Osteocyte (in vitro differentiated cells): ENCODE results near the gene VARS2. TPM values are rescaled to one million over a fixed set of nuclear protein-coding genes. Genes with fewer than 3 reads are reported as not detected.
"Not testable (repeated sequence)": the region's sequence is repeated elsewhere in the genome, so short reads cannot be mapped to it uniquely, and the experiment has no call there.

Source experiments
- DNase-seq: peaks from one replicate; pipeline ENCODE4 v3.0.0; 2021; ENCODE audit warnings: mixed read lengths; ENCODE audit not compliant: unreplicated experiment; ENCODE audit errors: extremely low spot score
- H3K27ac Mint-ChIP-seq: one replicate; pipeline ENCODE4 v1.8.0; 2021; ENCODE audit warnings: mild to moderate bottlenecking, mixed read lengths; ENCODE audit not compliant: unreplicated experiment
- H3K27me3 Mint-ChIP-seq: one replicate; pipeline ENCODE4 v1.8.0; 2021; ENCODE audit warnings: mixed read lengths; ENCODE audit not compliant: unreplicated experiment
- H3K36me3 Mint-ChIP-seq: one replicate; pipeline ENCODE4 v1.8.0; 2021; ENCODE audit warnings: mixed read lengths; ENCODE audit not compliant: unreplicated experiment
- H3K4me1 Mint-ChIP-seq: one replicate; pipeline ENCODE4 v1.8.0; 2021; ENCODE audit warnings: mixed read lengths; ENCODE audit not compliant: unreplicated experiment
- H3K4me3 Mint-ChIP-seq: one replicate; pipeline ENCODE4 v1.8.0; 2021; ENCODE audit warnings: mild to moderate bottlenecking, moderate library complexity, mixed read lengths; ENCODE audit not compliant: unreplicated experiment
- H3K9me3 Mint-ChIP-seq: one replicate; pipeline ENCODE4 v1.8.0; 2021; ENCODE audit warnings: mixed read lengths; ENCODE audit not compliant: unreplicated experiment
- total RNA-seq: library from RNA; stranded (reverse); gene quantifications from 2 replicates; pipeline ENCODE4 v1.2.1, GENCODE V29; 2021
- TF ChIP-seq, protein P1 (sequence below): fragments of 200-600 bp; sonication (generic); IDR thresholded peaks from 2 replicates; pipeline ENCODE4 v1.5.0; 2021; ENCODE audit warnings: antibody characterized with exemption, mild to moderate bottlenecking, moderate library complexity

The VARS2 gene
- total RNA-seq, 1 donor from 2014 or later: 46.4 TPM

DNA sequence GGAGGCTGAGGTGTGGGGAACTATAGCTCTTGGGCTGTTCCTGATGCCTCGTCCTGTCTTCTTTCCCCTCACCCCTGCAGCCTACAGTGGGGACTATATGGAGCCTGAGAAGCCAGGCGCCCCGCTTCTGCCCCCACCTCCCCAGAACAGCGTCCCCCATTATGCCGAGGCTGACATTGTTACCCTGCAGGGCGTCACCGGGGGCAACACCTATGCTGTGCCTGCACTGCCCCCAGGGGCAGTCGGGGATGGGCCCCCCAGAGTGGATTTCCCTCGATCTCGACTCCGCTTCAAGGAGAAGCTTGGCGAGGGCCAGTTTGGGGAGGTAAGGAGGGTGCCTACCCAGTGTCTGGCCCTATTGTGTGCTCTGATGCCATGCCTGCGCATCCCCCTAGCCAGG, 17.5 kb upstream of the VARS2 start:
- TF ChIP-seq, protein P1, sequence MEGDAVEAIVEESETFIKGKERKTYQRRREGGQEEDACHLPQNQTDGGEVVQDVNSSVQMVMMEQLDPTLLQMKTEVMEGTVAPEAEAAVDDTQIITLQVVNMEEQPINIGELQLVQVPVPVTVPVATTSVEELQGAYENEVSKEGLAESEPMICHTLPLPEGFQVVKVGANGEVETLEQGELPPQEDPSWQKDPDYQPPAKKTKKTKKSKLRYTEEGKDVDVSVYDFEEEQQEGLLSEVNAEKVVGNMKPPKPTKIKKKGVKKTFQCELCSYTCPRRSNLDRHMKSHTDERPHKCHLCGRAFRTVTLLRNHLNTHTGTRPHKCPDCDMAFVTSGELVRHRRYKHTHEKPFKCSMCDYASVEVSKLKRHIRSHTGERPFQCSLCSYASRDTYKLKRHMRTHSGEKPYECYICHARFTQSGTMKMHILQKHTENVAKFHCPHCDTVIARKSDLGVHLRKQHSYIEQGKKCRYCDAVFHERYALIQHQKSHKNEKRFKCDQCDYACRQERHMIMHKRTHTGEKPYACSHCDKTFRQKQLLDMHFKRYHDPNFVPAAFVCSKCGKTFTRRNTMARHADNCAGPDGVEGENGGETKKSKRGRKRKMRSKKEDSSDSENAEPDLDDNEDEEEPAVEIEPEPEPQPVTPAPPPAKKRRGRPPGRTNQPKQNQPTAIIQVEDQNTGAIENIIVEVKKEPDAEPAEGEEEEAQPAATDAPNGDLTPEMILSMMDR: no peak
- H3K36me3 Mint-ChIP-seq: peaks cover 54% of the 10 kb centered on the region
- no peak overlapping the region for H3K4me3 Mint-ChIP-seq

DNA sequence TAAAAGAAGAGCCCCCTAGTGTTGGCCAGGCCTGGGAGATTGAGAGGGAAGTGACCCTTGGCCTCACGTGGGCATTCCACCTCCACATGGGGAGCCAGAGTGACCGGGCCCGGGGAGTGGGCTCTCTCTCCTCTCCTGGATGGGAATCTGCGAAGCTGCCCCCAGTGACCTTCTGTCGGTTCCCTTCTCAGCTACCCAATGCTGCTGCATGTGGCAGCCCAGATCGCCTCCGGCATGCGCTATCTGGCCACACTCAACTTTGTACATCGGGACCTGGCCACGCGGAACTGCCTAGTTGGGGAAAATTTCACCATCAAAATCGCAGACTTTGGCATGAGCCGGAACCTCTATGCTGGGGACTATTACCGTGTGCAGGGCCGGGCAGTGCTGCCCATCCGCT, 16.2 kb upstream of the VARS2 start:
- H3K4me1 Mint-ChIP-seq: no peaks in the 10 kb centered on the region
- H3K36me3 Mint-ChIP-seq: peaks cover 45% of the 10 kb centered on the region
- H3K9me3 Mint-ChIP-seq: no peaks in the 10 kb centered on the region
- no peak overlapping the region for H3K4me3 Mint-ChIP-seq
- TF ChIP-seq, protein P1: no peak
- H3K27ac Mint-ChIP-seq: no peak overlapping the region
- no peak for DNase-seq
- H3K27me3 Mint-ChIP-seq: no peaks in the 10 kb centered on the region

More for the DNA sequence above, 17.5 kb upstream of the VARS2 start:
- no peak for DNase-seq
- H3K9me3 Mint-ChIP-seq: no peaks in the 10 kb centered on the region
- no peaks in the 10 kb centered on the region for H3K27me3 Mint-ChIP-seq
- H3K4me1 Mint-ChIP-seq: no peaks in the 10 kb centered on the region
- no peak overlapping the region for H3K27ac Mint-ChIP-seq

DNA sequence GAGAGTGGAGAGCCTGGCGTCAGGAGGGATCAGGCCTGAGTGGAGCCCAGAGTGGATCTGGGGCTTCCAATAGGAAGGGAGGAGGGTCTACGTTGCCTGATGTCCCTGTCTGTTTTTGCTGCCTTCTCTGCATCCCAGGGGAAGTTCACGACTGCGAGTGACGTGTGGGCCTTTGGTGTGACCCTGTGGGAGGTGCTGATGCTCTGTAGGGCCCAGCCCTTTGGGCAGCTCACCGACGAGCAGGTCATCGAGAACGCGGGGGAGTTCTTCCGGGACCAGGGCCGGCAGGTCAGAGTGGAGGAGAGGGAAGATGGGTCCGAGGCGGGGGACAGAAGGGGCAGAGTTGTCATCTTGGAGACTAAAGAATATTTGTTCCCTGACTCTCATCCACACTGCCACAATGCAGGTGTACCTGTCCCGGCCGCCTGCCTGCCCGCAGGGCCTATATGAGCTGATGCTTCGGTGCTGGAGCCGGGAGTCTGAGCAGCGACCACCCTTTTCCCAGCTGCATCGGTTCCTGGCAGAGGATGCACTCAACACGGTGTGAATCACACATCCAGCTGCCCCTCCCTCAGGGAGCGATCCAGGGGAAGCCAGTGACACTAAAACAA, 15.2 kb upstream of the VARS2 start:
- Mint-ChIP-seq H3K4me1 (no peaks in the 10 kb centered on the region), H3K27ac (no peak overlapping the region), H3K27me3 (no peaks in the 10 kb centered on the region), H3K36me3 (peaks cover 44% of the 10 kb centered on the region), H3K9me3 (no peaks in the 10 kb centered on the region), H3K4me3 (no peak overlapping the region)
- no peak for DNase-seq
- TF ChIP-seq, protein P1: no peak

GRCh38 chr6:30900863-30901417, 13.1 kb upstream of the VARS2 start:
- Mint-ChIP-seq H3K27ac (no peak overlapping the region), H3K9me3 (no peaks in the 10 kb centered on the region), H3K4me3 (no peak overlapping the region), H3K27me3 (no peaks in the 10 kb centered on the region), H3K4me1 (no peaks in the 10 kb centered on the region), H3K36me3 (peaks cover 31% of the 10 kb centered on the region)
- TF ChIP-seq, protein P1: no peak
- DNase-seq: no peak

GRCh38 chr6:30901436-30901835, 12.6 kb upstream of the VARS2 start:
- Mint-ChIP-seq H3K4me3 (no peak overlapping the region), H3K36me3 (peaks cover 29% of the 10 kb centered on the region), H3K4me1 (no peaks in the 10 kb centered on the region), H3K27ac (no peak overlapping the region), H3K9me3 (no peaks in the 10 kb centered on the region), H3K27me3 (no peaks in the 10 kb centered on the region)
- TF ChIP-seq, protein P1: no peak
- DNase-seq: no peak

GRCh38 chr6:30902196-30902595, 11.8 kb upstream of the VARS2 start:
- H3K36me3 Mint-ChIP-seq: peaks cover 23% of the 10 kb centered on the region
- not testable (repeated sequence) for H3K9me3 Mint-ChIP-seq

More at GRCh38 chr6:30902196-30902595, 11.8 kb upstream of the VARS2 start:
- H3K27me3 Mint-ChIP-seq, DNase-seq, H3K4me3 Mint-ChIP-seq, H3K4me1 Mint-ChIP-seq: not testable (repeated sequence)
- H3K27ac Mint-ChIP-seq: peak overlapping the region; percentile 2
